Panc1 (cell line): ENCODE data around the gene RTCA. TPM values are rescaled to one million over a fixed set of nuclear protein-coding genes. Genes with fewer than 3 reads are reported as not detected.

Source experiments
- microRNA-seq: library from miRNA; unstranded; fragments of <30 nt; microRNA quantifications from one replicate; pipeline ENCODE4 v1.1.0, GENCODE V29; 2020; ENCODE audit not compliant: unreplicated experiment
- total RNA-seq: library from RNA; stranded (reverse); gene quantifications from one replicate; pipeline ENCODE4 v1.2.1, GENCODE V29; 2021; ENCODE audit not compliant: unreplicated experiment

The RTCA gene
- total RNA-seq, 1 experiment from 2014 or later: 33.1 TPM

Small RNA genes lying within 50 kb of the gene (microRNA-seq; reads per million reads assigned to microRNA genes)
- not detected for gene MIR553

Other genes with a start within 250 kb of the RTCA start
- gene SASS6, start 133.3 kb upstream of the RTCA start, total RNA-seq: 6.2 TPM
- gene TRMT13, start 133.1 kb upstream of the RTCA start, total RNA-seq: 6.2 TPM
- gene LRRC39, start 88.0 kb upstream of the RTCA start, total RNA-seq: 0.26 TPM
- 5.2 TPM for gene DBT, start 16.4 kb upstream of the RTCA start, total RNA-seq
- gene CDC14A, start 86.3 kb downstream of the RTCA start, total RNA-seq: 6.6 TPM